Measurements from ENCODE around the gene EDIL3.
A peak's percentile ranks its signal among the peaks of the same experiment; 100 is the strongest.

The EDIL3 gene

GRCh38 chr5:83927140-83927733 is 457.4 kb downstream of the EDIL3 start:
- no peak for DNase-seq (ENCODE audit: insufficient read length, low spot score)
- peak; percentile 48 for FAIRE-seq
- TF ChIP-seq CTCF (IDR thresholded peaks at IDR 0.05; ENCODE audit: insufficient read depth, missing control alignments), result peak; percentile 89

- no peak for TF ChIP-seq CTCF (IDR thresholded peaks at IDR 0.05; ENCODE audit: insufficient read depth, missing control alignments)
- no peak for DNase-seq (ENCODE audit: insufficient read length, low spot score)
Measured at GRCh38 chr5:83925955-83926337, 458.7 kb downstream of the EDIL3 start.

GRCh38 chr5:83925321-83925954 is 459.2 kb downstream of the EDIL3 start:
- DNase-seq (ENCODE audit: insufficient read length, low spot score), result no peak
- TF ChIP-seq CTCF (IDR thresholded peaks at IDR 0.05; ENCODE audit: insufficient read depth, missing control alignments), result no peak
- no peak for FAIRE-seq

More at GRCh38 chr5:83925955-83926337, 458.7 kb downstream of the EDIL3 start:
- FAIRE-seq, result no peak

- no peak for TF ChIP-seq CTCF (IDR thresholded peaks at IDR 0.05; ENCODE audit: insufficient read depth, missing control alignments)
- DNase-seq (ENCODE audit: insufficient read length, low spot score) (no peak), FAIRE-seq (no peak)
Measured at GRCh38 chr5:83924891-83925290, 459.8 kb downstream of the EDIL3 start.

- FAIRE-seq (no peak), DNase-seq (ENCODE audit: insufficient read length, low spot score) (no peak)
- no peak for TF ChIP-seq CTCF (IDR thresholded peaks at IDR 0.05; ENCODE audit: insufficient read depth, missing control alignments)
Measured at GRCh38 chr5:83924171-83924570, 460.5 kb downstream of the EDIL3 start.

- FAIRE-seq, result no peak
- no peak for TF ChIP-seq CTCF (IDR thresholded peaks at IDR 0.05; ENCODE audit: insufficient read depth, missing control alignments)
- DNase-seq (ENCODE audit: insufficient read length, low spot score), result no peak
Measured at GRCh38 chr5:83922699-83923098, 462.0 kb downstream of the EDIL3 start.

- no peak for TF ChIP-seq CTCF (IDR thresholded peaks at IDR 0.05; ENCODE audit: insufficient read depth, missing control alignments)
- FAIRE-seq (no peak), DNase-seq (ENCODE audit: insufficient read length, low spot score) (no peak)
Measured at GRCh38 chr5:83921666-83922193, 462.9 kb downstream of the EDIL3 start.

Measured in D721Med (cell line).